BJ (cell line): Measurements from ENCODE around the gene ZBTB21. TPM values are rescaled to one million over a fixed set of nuclear protein-coding genes. Genes with fewer than 3 reads are reported as not detected.

Experiments used
- CTCF ChIA-PET: fragments of 350-600 bp; formaldehyde crosslinking; extraction: SDS; loops from one replicate; lab custom pipeline; 2021; ENCODE audit warnings: antibody characterized with exemption, inconsistent platforms; lab: Yijun Ruan, JAX
- POLR2A ChIA-PET: fragments of 300-600 bp; sonication (Branson Sonifier 250); formaldehyde crosslinking; extraction: SDS; loops from one replicate; lab custom pipeline; 2021; ENCODE audit warnings: antibody characterized with exemption; lab: Charles Lee
- DNase-seq: peaks from one replicate; pipeline ENCODE4 v3.0.0-alpha.2; 2011; ENCODE audit warnings: low read depth
- H3K27me3 ChIP-seq: 2 replicates; pipeline ENCODE4 v1.6.0; 2011; ENCODE audit warnings: low read length; ENCODE audit not compliant: control insufficient read depth, insufficient read depth
- H3K36me3 ChIP-seq: 2 replicates; pipeline ENCODE4 v1.5.1; 2011; ENCODE audit warnings: low read length; ENCODE audit not compliant: control insufficient read depth, insufficient read depth
- H3K4me3 ChIP-seq: 2 replicates; pipeline ENCODE4 v1.5.1; 2011; ENCODE audit warnings: low read depth, mild to moderate bottlenecking, control low read depth, low read length
- CTCF ChIP-seq: IDR thresholded peaks from 2 replicates; pipeline ENCODE4 v1.5.1; 2011; ENCODE audit warnings: low read depth, mild to moderate bottlenecking, control low read depth, inconsistent platforms, low read length, moderate library complexity; ENCODE audit not compliant: insufficient read depth
- polyA plus RNA-seq: library from polyadenylated mRNA; depleted of rRNA; stranded (reverse); fragments of >200 nt; gene quantifications from 2 replicates; pipeline ENCODE4 v1.2.3, GENCODE V29; 2011

Gene ZBTB21
- polyA plus RNA-seq, 1 experiment, result 8.1 TPM

DNA sequence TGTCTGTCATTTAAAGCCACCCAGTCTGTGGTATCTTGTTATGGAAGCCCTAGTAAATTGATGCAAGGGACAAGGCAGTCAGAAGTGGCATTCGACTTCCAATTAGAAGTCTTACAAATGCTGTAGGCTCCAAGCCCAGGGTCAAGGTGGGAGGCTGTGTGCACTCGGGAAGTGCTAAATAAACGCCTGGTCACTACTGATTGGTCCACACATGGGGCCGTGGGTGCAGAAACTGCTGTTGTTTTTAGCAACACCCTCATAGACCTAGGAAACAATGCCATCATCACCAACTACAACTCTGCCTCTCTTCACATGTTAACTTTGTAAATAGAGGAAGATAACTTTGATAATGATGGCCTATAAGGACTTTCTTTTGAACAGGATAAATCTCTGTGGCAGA, 20.2 kb upstream of the ZBTB21 start:
- Histone ChIP-seq H3K36me3 (no peaks in the 10 kb centered on the region), H3K27me3 (no peaks in the 10 kb centered on the region), H3K4me3 (no peak overlapping the region)
- TF ChIP-seq CTCF, result no peak
- ChIA-PET CTCF (no interaction called here), POLR2A (no interaction called here)
- no peak for DNase-seq

DNA sequence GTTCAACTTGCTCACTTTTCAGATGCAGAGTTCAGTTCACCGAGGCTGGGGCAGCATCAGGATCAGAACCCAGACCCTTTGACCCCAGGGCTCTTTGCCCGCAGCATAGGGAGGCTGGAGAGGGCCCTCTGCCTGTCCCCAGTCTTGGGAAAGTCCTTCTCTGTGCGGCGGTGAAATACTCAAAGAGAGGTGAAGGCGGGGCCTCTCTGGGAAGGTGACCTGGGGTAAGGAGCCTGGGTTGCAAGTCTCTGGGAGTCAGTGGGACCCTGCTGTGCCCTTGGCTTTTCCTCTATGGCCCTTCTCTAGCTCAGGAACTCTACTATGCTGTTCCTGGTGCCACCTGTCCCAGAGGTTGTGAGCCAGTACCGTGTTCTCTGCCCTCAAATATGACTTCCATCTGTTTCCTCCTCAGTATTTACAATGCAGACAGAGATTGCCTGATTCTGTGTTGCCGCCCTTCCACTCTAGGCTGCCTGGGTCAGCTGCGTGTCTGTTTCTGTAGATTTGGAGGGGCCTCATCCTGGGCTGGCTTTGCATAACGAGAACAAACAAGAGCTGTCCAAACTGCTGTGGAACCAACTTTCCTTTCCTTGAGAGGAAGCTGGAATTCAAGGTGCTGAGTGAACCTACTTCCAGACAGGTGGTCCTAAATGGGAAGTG, 18.7 kb upstream of the ZBTB21 start:
- ChIA-PET CTCF (interaction anchor here (0.6 to 1.1 kb wide), 5 partner anchors 9 to 179 kb away, joined by 3 to 5 read pairs (median 3); no protein-coding TSS in a partner anchor), POLR2A (no interaction called here)
- no peaks in the 10 kb centered on the region for H3K27me3 ChIP-seq
- no peak for TF ChIP-seq CTCF
- no peak overlapping the region for H3K4me3 ChIP-seq
- no peaks in the 10 kb centered on the region for H3K36me3 ChIP-seq
- no peak for DNase-seq

DNA sequence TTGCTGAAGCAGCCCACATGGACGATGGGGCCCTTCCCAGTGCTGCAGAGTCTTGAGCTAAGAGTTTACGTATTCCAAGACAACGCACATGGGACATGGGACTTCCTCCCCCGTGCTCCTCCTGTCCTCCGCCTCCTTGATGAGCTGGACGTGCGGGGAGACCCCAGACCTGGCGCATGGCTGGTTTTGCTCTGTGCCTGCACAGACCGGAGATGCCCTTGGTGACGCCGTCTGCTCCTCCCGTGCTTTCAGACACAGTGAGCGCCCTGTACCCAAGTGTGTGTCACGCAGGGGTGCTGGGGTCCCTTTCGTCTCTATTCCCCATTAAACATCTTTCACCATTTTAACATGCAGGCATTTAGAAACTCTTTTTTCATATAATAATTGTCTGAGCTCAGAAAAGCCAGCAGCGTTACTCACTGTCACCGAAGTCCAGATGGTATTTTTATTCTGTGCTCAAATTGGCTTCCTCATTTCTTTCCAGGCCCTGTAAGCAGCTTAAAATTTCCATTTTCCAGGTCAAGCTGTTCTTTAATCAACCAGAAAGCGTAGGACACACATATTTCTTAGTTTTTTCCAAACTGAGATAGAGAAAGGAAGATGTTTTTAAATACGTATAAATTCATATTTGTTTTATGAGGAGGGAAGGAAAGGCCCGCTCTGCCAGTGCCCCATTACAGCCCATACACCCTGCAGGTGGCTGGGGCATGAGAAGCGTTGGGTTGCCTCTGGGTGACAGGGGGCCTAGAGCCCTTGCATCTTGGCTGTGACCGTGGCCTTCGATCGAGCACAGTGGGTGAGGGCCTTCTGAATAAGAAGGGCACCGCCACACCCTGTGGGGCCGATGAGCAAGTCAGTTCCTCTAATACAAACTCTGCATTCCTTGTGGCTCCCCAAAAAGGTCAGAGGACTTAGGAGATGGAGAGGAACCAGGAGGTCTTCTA, 17.9 kb upstream of the ZBTB21 start:
- H3K4me3 ChIP-seq, result no peak overlapping the region
- CTCF ChIA-PET, result interaction anchor here (0.9 kb wide), 1 partner anchor 12 kb away, joined by 3 read pairs; no protein-coding TSS in a partner anchor

DNA sequence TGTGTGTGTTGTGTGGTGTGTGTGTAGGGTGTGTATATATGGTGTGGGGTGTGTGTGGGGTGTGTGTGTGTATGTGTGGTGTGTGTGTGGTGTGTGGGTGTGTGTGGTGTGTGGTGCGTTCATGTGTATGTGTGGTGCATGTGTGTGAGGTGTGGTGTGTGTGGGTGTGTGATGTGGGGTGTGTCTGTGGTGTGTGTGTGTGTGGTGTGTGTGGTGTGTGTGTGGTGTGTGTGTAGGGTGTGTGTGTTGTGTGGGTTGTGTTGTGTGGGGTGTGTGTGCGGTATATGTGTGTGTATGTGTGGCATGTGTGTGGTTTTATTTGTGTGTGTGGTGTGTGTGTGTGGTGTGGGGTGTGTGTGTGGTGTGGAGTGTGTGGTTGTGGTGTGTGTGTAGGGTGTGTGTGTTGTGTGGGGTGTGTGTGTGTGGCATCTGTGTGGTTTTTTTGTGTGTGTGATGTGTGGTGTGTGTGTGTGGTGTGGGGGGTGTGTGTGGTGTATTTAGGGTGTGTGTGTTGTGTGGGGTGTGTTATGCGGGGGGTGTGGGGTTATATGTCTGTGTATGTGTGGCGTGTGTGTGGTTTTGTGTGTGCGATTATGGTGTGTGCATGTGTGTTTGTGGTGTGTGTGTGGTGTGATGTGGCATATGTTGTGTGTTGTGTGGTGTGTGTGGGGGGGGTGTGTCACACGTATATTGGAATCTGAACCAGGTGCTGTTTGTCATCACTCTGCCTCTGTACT, 17.1 kb upstream of the ZBTB21 start:
- POLR2A ChIA-PET, result no interaction called here
- DNase-seq, result no peak
- H3K36me3 ChIP-seq, result no peaks in the 10 kb centered on the region
- no peak overlapping the region for H3K4me3 ChIP-seq
- CTCF ChIA-PET, result no interaction called here
- H3K27me3 ChIP-seq, result no peaks in the 10 kb centered on the region
- no peak for TF ChIP-seq CTCF

More for the DNA sequence above, 17.9 kb upstream of the ZBTB21 start:
- TF ChIP-seq CTCF, result no peak
- POLR2A ChIA-PET, result no interaction called here
- no peak for DNase-seq
- Histone ChIP-seq H3K36me3 (no peaks in the 10 kb centered on the region), H3K27me3 (no peaks in the 10 kb centered on the region)
